ENCODE data around the gene GPC3.
"Not testable (repeated sequence)": the region's sequence is repeated elsewhere in the genome, so short reads cannot be mapped to it uniquely, and the experiment has no call there.

Gene GPC3

GRCh38 chrX:133908223-133908955 is 77.0 kb downstream of the GPC3 start:
- H3K4me3 ChIP-seq (replicated peaks; ENCODE audit: low read depth, low read length) = no peak overlapping the region
- DNase-seq (ENCODE audit: extremely low read depth, low read depth) = no peak
- TF ChIP-seq CTCF (IDR thresholded peaks at IDR 0.05; ENCODE audit: low read depth, low read length, missing control alignments) = no peak

- no peak overlapping the region for H3K4me3 ChIP-seq (replicated peaks; ENCODE audit: low read depth, low read length)
- no peak for DNase-seq (ENCODE audit: extremely low read depth, low read depth)
- TF ChIP-seq CTCF (IDR thresholded peaks at IDR 0.05; ENCODE audit: low read depth, low read length, missing control alignments) = no peak
These were observed 77.8 kb downstream of the GPC3 start for GRCh38 chrX:133907606-133908005.

GRCh38 chrX:133905305-133905704 is 80.1 kb downstream of the GPC3 start:
- H3K4me3 ChIP-seq (replicated peaks; ENCODE audit: low read depth, low read length) = no peak overlapping the region
- TF ChIP-seq CTCF (IDR thresholded peaks at IDR 0.05; ENCODE audit: low read depth, low read length, missing control alignments) = no peak
- no peak for DNase-seq (ENCODE audit: extremely low read depth, low read depth)

GRCh38 chrX:133897593-133898163 is 87.7 kb downstream of the GPC3 start:
- no peak for DNase-seq (ENCODE audit: extremely low read depth, low read depth)
- H3K4me3 ChIP-seq (replicated peaks; ENCODE audit: low read depth, low read length) = no peak overlapping the region
- no peak for TF ChIP-seq CTCF (IDR thresholded peaks at IDR 0.05; ENCODE audit: low read depth, low read length, missing control alignments)

- no peak overlapping the region for H3K4me3 ChIP-seq (replicated peaks; ENCODE audit: low read depth, low read length)
- TF ChIP-seq CTCF (IDR thresholded peaks at IDR 0.05; ENCODE audit: low read depth, low read length, missing control alignments) = no peak
- no peak for DNase-seq (ENCODE audit: extremely low read depth, low read depth)
These were observed 93.1 kb downstream of the GPC3 start for GRCh38 chrX:133892337-133892736.

- H3K4me3 ChIP-seq (replicated peaks; ENCODE audit: low read depth, low read length) = no peak overlapping the region
- no peak for DNase-seq (ENCODE audit: extremely low read depth, low read depth)
- TF ChIP-seq CTCF (IDR thresholded peaks at IDR 0.05; ENCODE audit: low read depth, low read length, missing control alignments) = no peak
These were observed 96.4 kb downstream of the GPC3 start for GRCh38 chrX:133888984-133889383.

GRCh38 chrX:133888084-133888483 is 97.3 kb downstream of the GPC3 start:
- not testable (repeated sequence) for DNase-seq (ENCODE audit: extremely low read depth, low read depth); H3K4me3 ChIP-seq (replicated peaks; ENCODE audit: low read depth, low read length)

Measured in HFF-Myc (cell line).